Fibroblast of pulmonary artery (primary cell): ENCODE results near the gene ADCY6.

Experiments
- DNase-seq: peaks from one replicate; pipeline ENCODE4 v3.0.0-alpha.2; 2010; ENCODE audit warnings: low read depth
- H3K4me3 ChIP-seq: replicated peaks from 2 replicates; pipeline ENCODE4 v1.5.1; 2011; ENCODE audit warnings: low read depth, mild to moderate bottlenecking, control low read depth, low read length, moderate library complexity
- TF ChIP-seq, protein P1 (sequence below): IDR thresholded peaks from 2 replicates; pipeline ENCODE4 v1.5.1; 2011; ENCODE audit warnings: mild to moderate bottlenecking, control low read depth, low read length, inconsistent platforms; ENCODE audit errors: missing control alignments

Gene ADCY6

DNA sequence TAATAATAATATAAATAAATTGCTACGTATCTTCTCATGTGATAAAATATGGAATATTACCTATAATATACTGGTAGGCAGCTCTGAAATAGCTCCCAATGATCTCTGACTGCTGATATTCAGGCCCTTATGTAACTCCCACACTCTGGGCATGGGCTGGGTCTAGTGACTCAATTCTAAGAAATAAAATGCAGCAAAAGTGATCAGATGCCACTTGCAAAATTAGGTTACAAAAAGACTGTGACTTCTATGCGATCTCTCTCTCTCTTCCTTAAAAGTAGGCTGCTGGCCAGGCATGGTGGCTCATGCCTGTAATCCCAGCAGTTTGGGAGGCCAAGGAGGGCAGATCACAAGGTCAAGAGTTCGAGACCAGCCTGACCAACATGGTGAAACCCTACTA is 19.1 kb upstream of the ADCY6 start:
- DNase-seq, result no peak
- H3K4me3 ChIP-seq, result no peak overlapping the region
- TF ChIP-seq, protein P1, sequence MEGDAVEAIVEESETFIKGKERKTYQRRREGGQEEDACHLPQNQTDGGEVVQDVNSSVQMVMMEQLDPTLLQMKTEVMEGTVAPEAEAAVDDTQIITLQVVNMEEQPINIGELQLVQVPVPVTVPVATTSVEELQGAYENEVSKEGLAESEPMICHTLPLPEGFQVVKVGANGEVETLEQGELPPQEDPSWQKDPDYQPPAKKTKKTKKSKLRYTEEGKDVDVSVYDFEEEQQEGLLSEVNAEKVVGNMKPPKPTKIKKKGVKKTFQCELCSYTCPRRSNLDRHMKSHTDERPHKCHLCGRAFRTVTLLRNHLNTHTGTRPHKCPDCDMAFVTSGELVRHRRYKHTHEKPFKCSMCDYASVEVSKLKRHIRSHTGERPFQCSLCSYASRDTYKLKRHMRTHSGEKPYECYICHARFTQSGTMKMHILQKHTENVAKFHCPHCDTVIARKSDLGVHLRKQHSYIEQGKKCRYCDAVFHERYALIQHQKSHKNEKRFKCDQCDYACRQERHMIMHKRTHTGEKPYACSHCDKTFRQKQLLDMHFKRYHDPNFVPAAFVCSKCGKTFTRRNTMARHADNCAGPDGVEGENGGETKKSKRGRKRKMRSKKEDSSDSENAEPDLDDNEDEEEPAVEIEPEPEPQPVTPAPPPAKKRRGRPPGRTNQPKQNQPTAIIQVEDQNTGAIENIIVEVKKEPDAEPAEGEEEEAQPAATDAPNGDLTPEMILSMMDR, result no peak

DNA sequence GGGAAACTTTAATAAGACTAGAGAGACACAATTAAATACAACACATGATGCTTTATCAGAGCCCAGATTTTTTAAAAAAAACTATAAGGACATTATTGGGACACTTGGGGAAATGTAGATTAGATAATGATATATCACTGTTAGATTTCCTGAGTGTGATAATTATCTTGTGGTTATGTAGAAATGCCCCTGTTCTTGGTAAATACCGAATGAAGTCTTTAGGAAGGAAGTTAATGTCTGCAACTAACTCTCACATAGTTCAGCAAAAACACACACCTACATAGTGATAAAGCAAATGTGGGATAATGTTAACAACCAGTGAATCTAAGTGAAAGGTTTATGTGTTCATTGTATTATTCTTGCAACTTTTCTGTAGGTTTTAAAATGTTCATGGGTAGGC is 14.8 kb upstream of the ADCY6 start:
- H3K4me3 ChIP-seq, result no peak overlapping the region
- TF ChIP-seq, protein P1, result no peak
- no peak for DNase-seq

DNA sequence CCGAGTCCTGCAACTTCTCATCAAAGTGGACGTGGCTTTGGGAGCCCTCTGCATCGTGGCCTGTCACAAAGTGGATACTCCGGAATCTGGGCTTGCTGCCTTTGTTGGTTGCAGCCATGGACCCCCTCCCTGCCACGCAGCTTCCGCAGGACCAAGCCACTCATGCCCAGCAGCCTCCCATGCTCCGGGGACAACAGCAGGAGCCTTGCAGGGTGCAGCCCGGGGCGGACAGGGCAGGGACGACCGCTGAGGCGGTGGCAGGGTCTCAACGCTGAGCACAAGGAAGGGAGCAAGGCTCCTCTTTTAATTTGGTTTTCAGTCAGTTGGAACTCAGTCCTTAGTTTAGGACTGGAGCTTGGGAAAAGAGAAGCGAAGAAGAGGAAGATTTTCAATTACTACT is 12.1 kb upstream of the ADCY6 start:
- TF ChIP-seq, protein P1, result no peak
- H3K4me3 ChIP-seq, result no peak overlapping the region
- DNase-seq, result no peak

DNA sequence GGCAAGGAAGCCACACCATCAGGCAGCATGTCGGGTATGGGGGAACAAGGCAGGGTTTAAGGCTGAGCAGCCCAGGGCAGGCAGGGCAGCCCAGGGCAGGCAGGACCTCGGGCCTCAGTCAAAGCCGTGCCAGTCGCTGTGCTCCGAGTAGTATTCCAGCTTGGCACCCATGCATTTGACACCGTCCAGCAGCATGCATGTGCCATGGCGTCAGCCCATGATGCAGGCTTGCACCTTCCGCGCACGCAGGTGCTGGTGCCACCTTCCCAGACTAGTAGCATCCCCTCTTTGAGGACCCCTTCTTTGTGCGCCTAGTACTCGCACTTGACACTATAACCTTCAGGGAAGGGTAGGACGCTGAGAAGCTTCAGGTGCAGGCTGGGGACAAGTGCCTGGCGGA is 11.6 kb upstream of the ADCY6 start:
- H3K4me3 ChIP-seq, result no peak overlapping the region
- TF ChIP-seq, protein P1, result no peak
- no peak for DNase-seq

DNA sequence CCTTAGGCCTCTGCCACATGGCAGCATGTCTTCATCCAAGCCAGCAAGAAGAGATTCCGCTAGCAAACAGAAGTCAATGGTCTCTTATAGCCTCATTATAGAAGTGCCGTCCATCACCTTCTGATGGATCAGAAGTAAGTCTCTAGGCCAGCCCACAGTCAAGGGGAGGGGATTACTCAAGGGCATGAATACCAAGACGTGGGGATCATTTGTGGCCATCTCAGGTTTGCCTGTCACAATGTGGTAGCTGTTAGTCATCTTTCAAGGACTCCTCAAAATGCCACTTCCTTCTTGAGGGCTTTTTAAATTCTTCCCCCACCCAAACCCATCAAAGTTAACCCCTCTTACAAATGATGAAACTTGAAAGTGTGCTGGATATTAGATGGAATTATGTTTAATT is 8.1 kb upstream of the ADCY6 start:
- H3K4me3 ChIP-seq, result no peak overlapping the region
- TF ChIP-seq, protein P1, result no peak
- DNase-seq, result no peak

DNA sequence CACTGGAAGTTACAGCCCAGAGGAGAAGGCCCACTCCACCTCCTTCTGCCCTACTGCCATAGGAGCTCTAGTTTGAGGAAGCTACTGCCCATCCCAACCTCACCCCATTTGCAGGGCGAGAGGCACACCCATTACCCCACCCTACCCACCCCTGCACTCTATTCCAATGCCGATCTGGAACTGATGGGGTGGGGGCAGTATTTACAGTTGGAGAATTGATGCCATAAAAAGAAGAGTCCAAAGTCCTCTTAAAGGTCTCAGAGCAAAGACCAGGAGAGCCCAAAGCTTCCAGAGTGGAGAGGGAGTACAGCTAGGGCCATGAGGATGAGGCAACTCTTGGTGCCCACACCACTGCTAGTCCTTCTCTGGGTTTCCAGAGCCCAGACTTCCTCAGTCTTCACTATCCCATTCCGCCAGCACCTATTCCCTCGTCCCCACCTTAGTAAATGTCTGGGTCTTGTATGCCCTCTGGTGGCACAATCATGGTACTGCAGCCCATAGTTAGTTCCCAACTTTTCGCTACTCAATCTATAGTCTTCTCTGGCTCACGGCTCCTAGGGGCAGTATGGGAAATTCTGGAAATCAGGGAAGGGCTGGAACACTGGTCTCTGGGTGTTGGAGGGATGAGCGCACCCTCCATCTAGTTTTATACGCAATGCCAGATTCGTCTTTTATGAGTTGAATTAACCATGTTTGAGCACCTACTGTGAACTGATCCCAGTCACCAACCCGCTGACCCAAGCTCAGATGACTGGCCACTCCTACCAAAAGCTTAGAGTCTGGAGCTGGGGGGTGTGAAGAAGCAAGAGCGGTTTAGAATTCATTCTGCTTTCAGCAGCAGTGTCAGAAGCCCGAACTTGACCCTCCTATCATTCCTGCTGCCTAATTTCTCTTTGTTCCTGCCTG is 6.9 kb upstream of the ADCY6 start:
- TF ChIP-seq, protein P1, result peak; percentile 97
- H3K4me3 ChIP-seq, result no peak overlapping the region
- DNase-seq, result peak; percentile 88

DNA sequence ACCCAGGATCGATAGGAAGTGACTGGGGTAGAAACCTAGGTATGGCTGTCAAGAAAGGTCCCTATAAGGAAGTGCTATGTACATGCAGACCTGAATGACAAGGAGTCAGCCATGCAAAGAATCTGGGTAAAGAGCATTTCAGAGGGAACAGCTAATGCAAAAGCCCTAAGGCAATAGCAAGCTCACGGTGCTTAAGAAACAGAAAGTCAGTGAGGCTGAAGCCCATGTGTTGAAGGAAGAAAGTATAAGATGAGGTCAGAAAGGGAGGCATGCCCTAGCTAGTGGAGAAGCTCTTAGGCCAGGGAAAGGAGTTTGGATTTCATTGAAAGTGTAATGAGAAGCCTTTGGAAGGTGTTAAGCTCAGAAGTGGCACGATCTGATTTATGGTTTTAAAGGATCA is 6.0 kb upstream of the ADCY6 start:
- DNase-seq, result no peak

More for the DNA sequence above, 6.0 kb upstream of the ADCY6 start:
- no peak overlapping the region for H3K4me3 ChIP-seq
- TF ChIP-seq, protein P1, result no peak
